Lower lobe of right lung (tissue), 2 donors: ENCODE results near the gene APOA4. TPM values are rescaled to one million over a fixed set of nuclear protein-coding genes. Genes with fewer than 3 reads are reported as not detected.

ENCODE experiments used
- ATAC-seq, 2 donors: fragments of 200-7000 bp; cut with Tn5 transposase; one replicate each; pipeline ENCODE4 v1.9.1; 2020 to 2022; ENCODE audit warnings: mild to moderate bottlenecking in 2 of 2, moderate library complexity in 2 of 2
- DNase-seq: peaks from one replicate; pipeline ENCODE4 v3.0.0-alpha.2; 2020
- H3K27ac ChIP-seq: fragments of 200-600 bp; one replicate; pipeline ENCODE4 v1.8.0; 2022
- H3K27me3 ChIP-seq: fragments of 200-600 bp; one replicate; pipeline ENCODE4 v1.8.0; 2022; ENCODE audit warnings: low read depth
- H3K36me3 ChIP-seq: fragments of 200-600 bp; one replicate; pipeline ENCODE4 v1.8.0; 2022; ENCODE audit warnings: mild to moderate bottlenecking
- H3K4me1 ChIP-seq: fragments of 200-600 bp; one replicate; pipeline ENCODE4 v1.8.0; 2022
- H3K4me3 ChIP-seq: fragments of 200-600 bp; one replicate; pipeline ENCODE4 v1.8.0; 2022; ENCODE audit warnings: mild to moderate bottlenecking
- H3K9me3 ChIP-seq: fragments of 200-600 bp; one replicate; pipeline ENCODE4 v1.8.0; 2022
- CTCF ChIP-seq: fragments of 200-600 bp; IDR thresholded peaks from one replicate; pipeline ENCODE4 v1.8.0; 2022; ENCODE audit warnings: antibody characterized with exemption, mild to moderate bottlenecking
- intact Hi-C: fragments of 100-400 bp; cut with DNase I; formaldehyde crosslinking; loops from one replicate; pipeline ENCODE4 v1.11.0; 2022
- total RNA-seq: library from RNA; stranded (reverse); fragmentation: NEBNext Ultra II Directional; extraction: Animal tissue kit (Norgen Biotek cat#: 25700); gene quantifications from one replicate; pipeline ENCODE4 v1.2.1, GENCODE V29; 2021
- donor health status: DM: no; HTN: yes; CAD: no; lungs with severe emphysema.

APOA4 gene
- total RNA-seq, 1 donor from 2014 or later: not detected

- Histone ChIP-seq H3K36me3 (peaks cover 100% of the 10 kb centered on the region), H3K9me3 (no peaks in the 10 kb centered on the region), H3K4me3 (no peak overlapping the region), H3K4me1 (no peaks in the 10 kb centered on the region), H3K27ac (no peak overlapping the region), H3K27me3 (no peaks in the 10 kb centered on the region)
- intact Hi-C loops: no loop called here
- DNase-seq: no peak
- no peak for TF ChIP-seq CTCF
- ATAC-seq: no peak
Measured at GRCh38 chr11:116862185-116862584, 39.1 kb upstream of the APOA4 start.

DNA sequence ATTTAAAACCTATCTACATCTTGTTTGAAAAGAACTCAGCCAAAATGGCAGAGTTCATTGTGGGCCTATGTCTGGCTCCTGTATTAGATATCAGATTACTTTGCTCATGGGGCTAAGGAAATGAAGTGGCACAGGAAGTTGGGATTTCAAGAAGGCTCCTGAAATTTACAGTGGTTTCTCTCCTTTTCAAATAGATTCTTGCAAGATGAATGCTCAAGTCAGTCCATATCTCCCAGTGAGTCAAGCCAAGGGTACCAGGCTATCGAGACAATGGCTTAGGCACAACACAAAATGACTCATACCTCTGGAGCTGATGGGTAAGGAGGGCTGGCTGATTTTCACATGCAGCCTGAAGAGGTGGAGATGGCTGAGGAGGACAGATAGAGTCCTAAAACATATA is 38.4 kb upstream of the APOA4 start:
- Histone ChIP-seq H3K9me3 (no peaks in the 10 kb centered on the region), H3K4me3 (no peak overlapping the region), H3K27me3 (no peaks in the 10 kb centered on the region), H3K27ac (no peak overlapping the region), H3K36me3 (peaks cover 99% of the 10 kb centered on the region), H3K4me1 (no peaks in the 10 kb centered on the region)
- intact Hi-C loops: no loop called here
- no peak for TF ChIP-seq CTCF
- ATAC-seq (no peak), DNase-seq (no peak)

DNA sequence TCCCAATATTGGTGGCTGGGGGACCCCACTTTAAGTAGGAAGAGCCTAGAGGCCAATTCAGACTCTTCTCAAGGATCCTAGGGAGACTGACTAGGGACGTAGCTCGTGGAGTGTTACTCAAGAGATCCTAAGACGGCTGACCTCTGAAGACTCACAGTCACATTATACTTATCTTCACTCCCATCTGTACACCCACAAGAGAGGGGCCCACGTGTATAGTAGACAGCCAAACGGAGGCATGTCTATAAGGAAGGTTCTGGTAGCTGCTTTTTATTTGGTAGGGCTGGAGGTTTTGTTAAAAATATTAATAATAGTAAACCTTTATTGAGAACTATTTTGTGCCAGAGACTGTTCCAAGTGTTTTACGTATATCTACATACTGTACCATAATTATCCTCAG is 37.2 kb upstream of the APOA4 start:
- H3K9me3 ChIP-seq: no peaks in the 10 kb centered on the region
- DNase-seq (no peak), ATAC-seq (no peak)
- H3K36me3 ChIP-seq: peaks cover 91% of the 10 kb centered on the region
- no peak for TF ChIP-seq CTCF
- H3K27me3 ChIP-seq: no peaks in the 10 kb centered on the region
- intact Hi-C loops: no loop called here
- H3K27ac ChIP-seq: no peak overlapping the region
- H3K4me1 ChIP-seq: no peaks in the 10 kb centered on the region
- no peak overlapping the region for H3K4me3 ChIP-seq

- TF ChIP-seq CTCF: no peak
- no peaks in the 10 kb centered on the region for H3K27me3 ChIP-seq
- ATAC-seq (no peak), DNase-seq (no peak)
- intact Hi-C loops: no loop called here
- no peak overlapping the region for H3K27ac ChIP-seq
- no peak overlapping the region for H3K4me3 ChIP-seq
- peaks cover 80% of the 10 kb centered on the region for H3K36me3 ChIP-seq
- no peaks in the 10 kb centered on the region for H3K9me3 ChIP-seq
- peaks cover 3% of the 10 kb centered on the region for H3K4me1 ChIP-seq
Measured at GRCh38 chr11:116859175-116859574, 36.1 kb upstream of the APOA4 start.

DNA sequence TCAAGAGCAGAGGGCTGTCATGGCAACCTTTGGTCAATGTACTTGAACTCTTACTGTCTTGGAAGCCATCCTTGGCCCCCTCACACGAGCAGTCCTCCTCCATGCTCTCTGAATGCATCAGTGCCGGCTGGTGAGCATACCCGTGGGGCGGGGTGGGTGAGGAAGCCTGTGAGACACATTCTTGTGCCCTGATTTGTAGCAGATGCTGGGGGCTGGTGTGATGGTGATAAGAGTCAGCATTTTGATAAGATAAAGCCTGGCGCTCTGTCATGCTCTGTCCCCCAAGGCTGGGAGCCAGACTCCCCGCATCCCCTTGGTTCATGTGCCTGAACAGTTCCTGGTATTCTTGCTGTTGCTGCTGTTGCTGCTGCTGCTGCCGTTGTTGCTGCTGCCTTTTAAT is 34.8 kb upstream of the APOA4 start:
- H3K27me3 ChIP-seq: no peaks in the 10 kb centered on the region
- H3K36me3 ChIP-seq: peaks cover 68% of the 10 kb centered on the region
- no peak for DNase-seq
- H3K4me3 ChIP-seq: no peak overlapping the region
- intact Hi-C loops: no loop called here
- no peak overlapping the region for H3K27ac ChIP-seq
- no peak for TF ChIP-seq CTCF
- peaks cover 16% of the 10 kb centered on the region for H3K4me1 ChIP-seq
- ATAC-seq: no peak
- no peaks in the 10 kb centered on the region for H3K9me3 ChIP-seq

GRCh38 chr11:116857316-116857715 is 34.2 kb upstream of the APOA4 start:
- intact Hi-C loops: no loop called here
- Histone ChIP-seq H3K36me3 (peaks cover 62% of the 10 kb centered on the region), H3K27me3 (no peaks in the 10 kb centered on the region), H3K4me1 (peaks cover 22% of the 10 kb centered on the region), H3K9me3 (no peaks in the 10 kb centered on the region), H3K4me3 (no peak overlapping the region), H3K27ac (no peak overlapping the region)
- DNase-seq (no peak), ATAC-seq (no peak)
- TF ChIP-seq CTCF: no peak
